HG02852 (cell line): ENCODE measurements around the gene RBM24.

Source experiments
- ATAC-seq: cut with Tn5 transposase; IDR thresholded peaks from one replicate; pipeline ENCODE4 v1.9.1; 2021; ENCODE audit warnings: mild to moderate bottlenecking, moderate library complexity; ENCODE audit not compliant: unreplicated experiment

Gene RBM24

GRCh38 chr6:17281100-17281496 is at the start of gene RBM24:
Gene RBM24 (plus strand): TSS chr6:17281361. CDS start chr6:17281582, 221 bp downstream.
- no peak for ATAC-seq

GRCh38 chr6:17233531-17233930 is 47.6 kb upstream of the RBM24 start:
- no peak for ATAC-seq

GRCh38 chr6:17237246-17237645 is 43.9 kb upstream of the RBM24 start:
- ATAC-seq, result no peak

- no peak for ATAC-seq
Observed at GRCh38 chr6:17239260-17239659, 41.9 kb upstream of the RBM24 start.

- no peak for ATAC-seq
Observed at GRCh38 chr6:17240803-17241500, 40.2 kb upstream of the RBM24 start.

GRCh38 chr6:17242087-17242486 is 39.1 kb upstream of the RBM24 start:
- no peak for ATAC-seq

- ATAC-seq, result no peak
Observed at GRCh38 chr6:17250237-17250636, 30.9 kb upstream of the RBM24 start.

GRCh38 chr6:17251953-17252352 is 29.2 kb upstream of the RBM24 start:
- ATAC-seq, result no peak

- ATAC-seq, result no peak
Observed at GRCh38 chr6:17258749-17259148, 22.4 kb upstream of the RBM24 start.

GRCh38 chr6:17265570-17265969 is 15.6 kb upstream of the RBM24 start:
- ATAC-seq, result no peak

GRCh38 chr6:17267566-17267965 is 13.6 kb upstream of the RBM24 start:
- ATAC-seq, result no peak

- ATAC-seq, result no peak
Observed at GRCh38 chr6:17268114-17268513, 13.0 kb upstream of the RBM24 start.

- no peak for ATAC-seq
Observed at GRCh38 chr6:17269840-17270239, 11.3 kb upstream of the RBM24 start.

- ATAC-seq, result no peak
Observed at GRCh38 chr6:17271628-17272027, 9.5 kb upstream of the RBM24 start.

GRCh38 chr6:17276766-17277165 is 4.4 kb upstream of the RBM24 start:
- ATAC-seq, result no peak

- ATAC-seq, result no peak
Observed at GRCh38 chr6:17277256-17277655, 3.9 kb upstream of the RBM24 start.

GRCh38 chr6:17278289-17279063 is 2.7 kb upstream of the RBM24 start:
- no peak for ATAC-seq

- no peak for ATAC-seq
Observed at GRCh38 chr6:17280138-17280537, 1.0 kb upstream of the RBM24 start.

- ATAC-seq, result no peak
Observed at GRCh38 chr6:17280552-17281090, 540 bp upstream of the RBM24 start.

- no peak for ATAC-seq
Observed at GRCh38 chr6:17281497-17282481, 628 bp downstream of the RBM24 start.

- ATAC-seq, result no peak
Observed at GRCh38 chr6:17283074-17283473, 1.9 kb downstream of the RBM24 start.
